Caco-2 (cell line): ENCODE measurements around the gene SCP2. TPM values are rescaled to one million over a fixed set of nuclear protein-coding genes. Genes with fewer than 3 reads are reported as not detected.

ENCODE experiments used
- BruUV-seq: library from RNA; stranded (reverse); fragments of 400-500 nt; replicated peaks from 2 replicates; lab custom pipeline; 2021; lab: Mats Ljungman, UMichigan
- CTCF ChIA-PET: fragments of 300-600 bp; sonication (Branson Sonifier 250); formaldehyde crosslinking; loops from one replicate; lab custom pipeline; 2022; ENCODE audit warnings: antibody characterized with exemption; lab: Charles Lee
- POLR2A ChIA-PET: fragments of 300-600 bp; sonication (Branson Sonifier 250); formaldehyde crosslinking; loops from one replicate; lab custom pipeline; 2022; ENCODE audit warnings: antibody characterized with exemption; lab: Charles Lee
- DNase-seq, 2 experiments: peaks; one replicate each; pipeline versions ENCODE4 v3.0.0 to v3.0.0-alpha.2; 2020 to 2022
- H3K27me3 ChIP-seq: replicated peaks from 2 replicates; pipeline ENCODE4 v1.6.0; 2011; ENCODE audit warnings: low read length; ENCODE audit not compliant: control insufficient read depth, insufficient read depth
- H3K36me3 ChIP-seq: 2 replicates; pipeline ENCODE4 v1.5.1; 2011; ENCODE audit warnings: low read length; ENCODE audit not compliant: control insufficient read depth, insufficient read depth
- H3K4me1 ChIP-seq: fragments of 250-450 bp; sonication (Bioruptor Pico); 2 replicates; pipeline ENCODE4 v1.5.1; 2020; ENCODE audit warnings: mild to moderate bottlenecking
- H3K4me3 ChIP-seq: 2 replicates; pipeline ENCODE4 v1.5.1; 2011; ENCODE audit warnings: low read depth, mild to moderate bottlenecking, control low read depth, low read length
- H3K9me3 ChIP-seq: fragments of 250-450 bp; sonication (Bioruptor Pico); 2 replicates; pipeline ENCODE4 v1.5.1; 2020; ENCODE audit warnings: mild to moderate bottlenecking, moderate library complexity
- H3K27ac Mint-ChIP-seq: one replicate; pipeline ENCODE4 v1.8.0; 2022; ENCODE audit warnings: mixed read lengths; ENCODE audit not compliant: unreplicated experiment
- H3K27me3 Mint-ChIP-seq: one replicate; pipeline ENCODE4 v1.8.0; 2022; ENCODE audit warnings: mixed read lengths; ENCODE audit not compliant: insufficient read depth, unreplicated experiment
- H3K36me3 Mint-ChIP-seq: one replicate; pipeline ENCODE4 v1.8.0; 2022; ENCODE audit warnings: mild to moderate bottlenecking, mixed read lengths; ENCODE audit not compliant: insufficient read depth, unreplicated experiment
- H3K4me1 Mint-ChIP-seq: one replicate; pipeline ENCODE4 v1.8.0; 2022; ENCODE audit warnings: low read depth, mixed read lengths; ENCODE audit not compliant: unreplicated experiment
- H3K4me3 Mint-ChIP-seq: one replicate; pipeline ENCODE4 v1.8.0; 2022; ENCODE audit warnings: mild to moderate bottlenecking, moderate library complexity, mixed read lengths; ENCODE audit not compliant: unreplicated experiment
- H3K9me3 Mint-ChIP-seq: one replicate; pipeline ENCODE4 v1.8.0; 2022; ENCODE audit warnings: mixed read lengths; ENCODE audit not compliant: unreplicated experiment
- intact Hi-C: fragments of 100-400 bp; cut with micrococcal nuclease; formaldehyde crosslinking; loops from one replicate; pipeline ENCODE4 v1.10.0; 2022; ENCODE audit not compliant: unreplicated experiment
- total RNA-seq: library from RNA; stranded (reverse); gene quantifications from 2 replicates; pipeline ENCODE4 v1.2.3, GENCODE V29; 2022
- TF ChIP-seq, protein P1 (sequence below), 2 experiments: fragments of 200-600 bp in 1 of 2; IDR thresholded peaks; 1 replicate in 1 of 2; 2 replicates in 1 of 2; pipeline versions ENCODE4 v1.5.1 to v1.8.0; 2011 to 2022; ENCODE audit warnings: antibody characterized with exemption in 1 of 2, control low read depth in 1 of 2, inconsistent platforms in 1 of 2, low read depth in 1 of 2, low read length in 1 of 2, mild to moderate bottlenecking in 1 of 2, moderate library complexity in 1 of 2; ENCODE audit not compliant: insufficient read depth in 1 of 2, severe bottlenecking in 1 of 2, unreplicated experiment in 1 of 2

The SCP2 gene
- total RNA-seq, 1 experiment from 2014 or later = 67.0 TPM

DNA sequence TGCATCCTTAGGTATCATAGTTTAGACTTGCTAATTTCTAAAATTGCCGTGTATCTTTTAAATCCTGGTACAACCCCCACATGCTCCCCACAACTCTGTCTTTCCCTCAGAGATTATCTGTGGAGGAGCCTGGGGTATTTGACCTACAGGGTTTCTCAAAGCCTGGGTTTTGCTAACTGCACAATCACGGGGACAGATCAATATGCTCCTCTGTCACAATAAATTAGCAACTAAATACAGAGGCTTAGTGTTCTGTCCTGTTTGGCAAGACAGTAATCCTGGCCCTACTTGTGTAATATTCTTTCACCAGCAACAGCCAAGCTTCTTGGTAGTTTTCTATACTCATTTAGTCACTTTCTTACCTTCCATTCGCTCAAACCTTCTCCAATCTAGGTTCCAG, 14.1 kb upstream of the SCP2 start:
- CTCF ChIA-PET = no interaction called here
- BruUV-seq = no TSS peak
- no peak overlapping the region for H3K27ac Mint-ChIP-seq

DNA sequence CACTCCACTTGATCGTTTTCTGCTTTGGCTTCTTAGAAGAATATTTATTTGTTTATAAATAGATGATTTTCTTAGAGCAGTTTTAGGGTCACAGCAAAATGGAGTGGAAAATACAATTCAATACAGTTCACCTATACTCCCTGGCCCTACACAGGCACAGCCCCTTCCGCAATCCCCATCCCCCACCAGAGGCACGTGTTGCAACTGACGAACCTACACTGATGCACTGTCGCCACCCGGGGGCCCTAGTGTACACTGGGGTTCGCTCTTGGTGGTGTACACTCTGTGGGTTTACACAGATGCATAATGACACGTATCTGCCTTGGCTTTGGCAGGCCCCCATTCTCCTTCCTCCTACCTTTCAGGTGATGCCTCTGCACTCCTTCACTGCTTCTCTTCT, 13.5 kb upstream of the SCP2 start:
- TF ChIP-seq, protein P1, sequence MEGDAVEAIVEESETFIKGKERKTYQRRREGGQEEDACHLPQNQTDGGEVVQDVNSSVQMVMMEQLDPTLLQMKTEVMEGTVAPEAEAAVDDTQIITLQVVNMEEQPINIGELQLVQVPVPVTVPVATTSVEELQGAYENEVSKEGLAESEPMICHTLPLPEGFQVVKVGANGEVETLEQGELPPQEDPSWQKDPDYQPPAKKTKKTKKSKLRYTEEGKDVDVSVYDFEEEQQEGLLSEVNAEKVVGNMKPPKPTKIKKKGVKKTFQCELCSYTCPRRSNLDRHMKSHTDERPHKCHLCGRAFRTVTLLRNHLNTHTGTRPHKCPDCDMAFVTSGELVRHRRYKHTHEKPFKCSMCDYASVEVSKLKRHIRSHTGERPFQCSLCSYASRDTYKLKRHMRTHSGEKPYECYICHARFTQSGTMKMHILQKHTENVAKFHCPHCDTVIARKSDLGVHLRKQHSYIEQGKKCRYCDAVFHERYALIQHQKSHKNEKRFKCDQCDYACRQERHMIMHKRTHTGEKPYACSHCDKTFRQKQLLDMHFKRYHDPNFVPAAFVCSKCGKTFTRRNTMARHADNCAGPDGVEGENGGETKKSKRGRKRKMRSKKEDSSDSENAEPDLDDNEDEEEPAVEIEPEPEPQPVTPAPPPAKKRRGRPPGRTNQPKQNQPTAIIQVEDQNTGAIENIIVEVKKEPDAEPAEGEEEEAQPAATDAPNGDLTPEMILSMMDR (IDR thresholded peaks at IDR 0.05; ENCODE audit: insufficient read depth in 1 of 2, low read depth in 1 of 2, low read length in 1 of 2, severe bottlenecking in 1 of 2, unreplicated experiment in 1 of 2) = peak in 1 of 2 experiments; percentile 18
- Mint-ChIP-seq H3K36me3 (peaks cover 8% of the 10 kb centered on the region), H3K4me3 (no peak overlapping the region), H3K27me3 (no peaks in the 10 kb centered on the region), H3K9me3 (no peaks in the 10 kb centered on the region), H3K4me1 (no peaks in the 10 kb centered on the region), H3K27ac (no peak overlapping the region)
- H3K27me3 ChIP-seq = no peaks in the 10 kb centered on the region
- DNase-seq = peak in 1 of 2 experiments; percentile 41
- no peaks in the 10 kb centered on the region for H3K36me3 ChIP-seq
- ChIA-PET POLR2A (no interaction called here), CTCF (no interaction called here)
- H3K9me3 ChIP-seq = no peaks in the 10 kb centered on the region
- no peaks in the 10 kb centered on the region for H3K4me1 ChIP-seq
- intact Hi-C loops = no loop called here
- H3K4me3 ChIP-seq = no peak overlapping the region
- no TSS peak for BruUV-seq

More for the DNA sequence above, 14.1 kb upstream of the SCP2 start:
- Mint-ChIP-seq H3K4me1 (no peaks in the 10 kb centered on the region), H3K9me3 (no peaks in the 10 kb centered on the region), H3K36me3 (peaks cover 8% of the 10 kb centered on the region), H3K27me3 (no peaks in the 10 kb centered on the region), H3K4me3 (no peak overlapping the region)
- no peaks in the 10 kb centered on the region for H3K27me3 ChIP-seq
- H3K9me3 ChIP-seq = no peaks in the 10 kb centered on the region
- H3K4me3 ChIP-seq = no peak overlapping the region
- H3K4me1 ChIP-seq = no peaks in the 10 kb centered on the region
- POLR2A ChIA-PET = no interaction called here
- TF ChIP-seq, protein P1 (IDR thresholded peaks at IDR 0.05; ENCODE audit: insufficient read depth in 1 of 2, low read depth in 1 of 2, low read length in 1 of 2, severe bottlenecking in 1 of 2, unreplicated experiment in 1 of 2) = no peak
- no peak for DNase-seq
- no peaks in the 10 kb centered on the region for H3K36me3 ChIP-seq
- intact Hi-C loops = no loop called here

DNA sequence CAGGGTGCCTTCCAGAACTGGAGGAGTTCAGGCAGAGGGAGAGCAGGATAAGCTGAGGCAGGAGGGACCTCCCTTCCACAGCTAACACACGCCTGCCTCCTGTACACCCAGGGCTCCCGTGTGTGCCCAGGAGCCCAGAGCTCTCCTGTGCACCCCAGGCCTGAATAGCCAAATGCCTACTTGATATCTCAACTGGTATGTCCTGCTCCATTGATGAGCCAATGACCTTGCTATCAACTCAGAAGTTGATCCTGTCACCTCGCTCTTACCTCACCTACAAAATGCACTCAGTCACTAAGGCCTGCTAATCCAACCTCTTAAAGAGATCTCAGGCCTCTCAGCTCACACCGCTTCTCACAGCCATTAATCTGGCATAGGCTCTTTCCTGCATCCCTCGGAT, 12.6 kb upstream of the SCP2 start:
- BruUV-seq = no TSS peak
- Histone ChIP-seq H3K36me3 (no peaks in the 10 kb centered on the region), H3K4me3 (no peak overlapping the region), H3K4me1 (no peaks in the 10 kb centered on the region), H3K27me3 (no peaks in the 10 kb centered on the region), H3K9me3 (no peaks in the 10 kb centered on the region)
- Mint-ChIP-seq H3K27ac (no peak overlapping the region), H3K27me3 (no peaks in the 10 kb centered on the region), H3K4me1 (no peaks in the 10 kb centered on the region), H3K9me3 (no peaks in the 10 kb centered on the region), H3K36me3 (peaks cover 8% of the 10 kb centered on the region), H3K4me3 (no peak overlapping the region)
- DNase-seq = no peak
- intact Hi-C loops = no loop called here
- TF ChIP-seq, protein P1 (IDR thresholded peaks at IDR 0.05; ENCODE audit: insufficient read depth in 1 of 2, low read depth in 1 of 2, low read length in 1 of 2, severe bottlenecking in 1 of 2, unreplicated experiment in 1 of 2) = no peak
- ChIA-PET POLR2A (no interaction called here), CTCF (no interaction called here)
